Loucy (cell line): ENCODE data around the gene CTDSP2.

ENCODE experiments used
- H2AFZ ChIP-seq: fragments of 200-600 bp; sonication (generic); 2 replicates; pipeline ENCODE4 v1.6.0; 2016; ENCODE audit warnings: antibody characterized with exemption, mild to moderate bottlenecking, low read length, moderate library complexity
- H3F3A ChIP-seq: fragments of 200-600 bp; 2 replicates; pipeline ENCODE4 v1.6.0; 2016; ENCODE audit warnings: antibody characterized with exemption, low read depth, mild to moderate bottlenecking
- H3K27me3 ChIP-seq: fragments of 200-600 bp; sonication (generic); 2 replicates; pipeline ENCODE4 v1.6.1; 2014; ENCODE audit warnings: low read length, mild to moderate bottlenecking; ENCODE audit not compliant: insufficient read depth, poor library complexity, severe bottlenecking
- H3K36me3 ChIP-seq: fragments of 200-600 bp; sonication (generic); 2 replicates; pipeline ENCODE4 v1.6.1; 2016; ENCODE audit warnings: low read length; ENCODE audit not compliant: insufficient read depth
- H3K4me1 ChIP-seq: fragments of 200-600 bp; sonication (generic); 2 replicates; pipeline ENCODE4 v1.5.1; 2014; ENCODE audit warnings: low read length, mild to moderate bottlenecking; ENCODE audit not compliant: insufficient read depth, poor library complexity, severe bottlenecking
- H3K4me2 ChIP-seq: fragments of 200-600 bp; sonication (generic); 2 replicates; pipeline ENCODE4 v1.6.0; 2014; ENCODE audit warnings: antibody characterized with exemption, low read length, low read depth, mild to moderate bottlenecking; ENCODE audit not compliant: poor library complexity, severe bottlenecking
- H3K4me3 ChIP-seq: fragments of 200-600 bp; sonication (generic); 2 replicates; pipeline ENCODE4 v1.5.1; 2014; ENCODE audit warnings: low read length, mild to moderate bottlenecking, mixed read lengths; ENCODE audit not compliant: poor library complexity, severe bottlenecking
- H3K79me2 ChIP-seq: fragments of 200-600 bp; sonication (generic); 2 replicates; pipeline ENCODE4 v1.6.1; 2014; ENCODE audit warnings: low read length; ENCODE audit not compliant: insufficient read depth
- H3K9ac ChIP-seq: fragments of 200-600 bp; sonication (generic); 2 replicates; pipeline ENCODE4 v1.6.0; 2014; ENCODE audit warnings: mild to moderate bottlenecking, low read depth, low read length, moderate library complexity; ENCODE audit not compliant: poor library complexity, severe bottlenecking
- H3K9me2 ChIP-seq: fragments of 200-600 bp; sonication (generic); replicated peaks from 2 replicates; pipeline ENCODE4 v1.6.1; 2016; ENCODE audit warnings: low read depth, low read length, mixed read lengths
- H3K9me3 ChIP-seq: fragments of 200-600 bp; sonication (generic); 2 replicates; pipeline ENCODE4 v1.6.1; 2014; ENCODE audit warnings: mild to moderate bottlenecking, antibody characterized with exemption, low read length, low read depth; ENCODE audit not compliant: insufficient read depth
- H4K20me1 ChIP-seq: fragments of 200-600 bp; sonication (generic); 2 replicates; pipeline ENCODE4 v1.6.0; 2014; ENCODE audit warnings: antibody characterized with exemption, low read length, mild to moderate bottlenecking; ENCODE audit not compliant: insufficient read depth, poor library complexity, severe bottlenecking
- EZH2phosphoT487 ChIP-seq: fragments of 200-600 bp; IDR thresholded peaks from 2 replicates; pipeline ENCODE4 v1.6.1; 2018; ENCODE audit warnings: antibody characterized with exemption, mild to moderate bottlenecking, moderate library complexity, borderline replicate concordance
- TF ChIP-seq, protein P1 (sequence below): fragments of 200-600 bp; sonication (generic); conservative IDR thresholded peaks from 2 replicates; pipeline ENCODE4 v1.5.1; 2014; ENCODE audit warnings: mild to moderate bottlenecking, antibody characterized with exemption, low read length

The CTDSP2 gene

DNA sequence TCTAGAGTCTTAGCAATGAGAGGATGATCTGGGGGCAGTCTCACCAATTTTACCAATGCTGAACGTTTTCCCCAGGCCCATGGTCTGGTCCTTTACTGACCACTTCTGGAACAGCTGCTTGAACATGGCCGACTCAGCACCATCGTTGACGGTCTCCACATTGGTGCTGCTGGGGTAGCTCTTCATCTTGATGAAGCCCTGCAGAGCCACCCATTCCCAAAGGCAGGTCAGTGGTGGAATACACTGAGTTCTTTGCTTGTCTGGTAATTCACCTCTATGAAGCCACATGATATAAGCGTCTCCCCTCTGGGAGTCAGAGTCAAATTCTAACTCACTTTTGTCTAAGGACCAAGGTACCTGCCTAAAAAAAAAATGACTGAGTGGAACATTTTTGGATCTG lies 38.2 kb downstream of the CTDSP2 start:
- Histone ChIP-seq H3F3A (no peaks in the 10 kb centered on the region), H3K36me3 (peaks cover 11% of the 10 kb centered on the region; the same call in 1 of the 2 replicates), H3K4me1 (no peaks in the 10 kb centered on the region), H3K4me3 (no peak overlapping the region), H3K9me2 (no peaks in the 10 kb centered on the region), H2AFZ (no peak overlapping the region), H3K27me3 (no peaks in the 10 kb centered on the region), H4K20me1 (no peaks in the 10 kb centered on the region), H3K9me3 (no peaks in the 10 kb centered on the region), H3K4me2 (no peak overlapping the region), H3K9ac (no peak overlapping the region), H3K79me2 (no peaks in the 10 kb centered on the region)
- no peak for TF ChIP-seq EZH2phosphoT487
- TF ChIP-seq, protein P1, sequence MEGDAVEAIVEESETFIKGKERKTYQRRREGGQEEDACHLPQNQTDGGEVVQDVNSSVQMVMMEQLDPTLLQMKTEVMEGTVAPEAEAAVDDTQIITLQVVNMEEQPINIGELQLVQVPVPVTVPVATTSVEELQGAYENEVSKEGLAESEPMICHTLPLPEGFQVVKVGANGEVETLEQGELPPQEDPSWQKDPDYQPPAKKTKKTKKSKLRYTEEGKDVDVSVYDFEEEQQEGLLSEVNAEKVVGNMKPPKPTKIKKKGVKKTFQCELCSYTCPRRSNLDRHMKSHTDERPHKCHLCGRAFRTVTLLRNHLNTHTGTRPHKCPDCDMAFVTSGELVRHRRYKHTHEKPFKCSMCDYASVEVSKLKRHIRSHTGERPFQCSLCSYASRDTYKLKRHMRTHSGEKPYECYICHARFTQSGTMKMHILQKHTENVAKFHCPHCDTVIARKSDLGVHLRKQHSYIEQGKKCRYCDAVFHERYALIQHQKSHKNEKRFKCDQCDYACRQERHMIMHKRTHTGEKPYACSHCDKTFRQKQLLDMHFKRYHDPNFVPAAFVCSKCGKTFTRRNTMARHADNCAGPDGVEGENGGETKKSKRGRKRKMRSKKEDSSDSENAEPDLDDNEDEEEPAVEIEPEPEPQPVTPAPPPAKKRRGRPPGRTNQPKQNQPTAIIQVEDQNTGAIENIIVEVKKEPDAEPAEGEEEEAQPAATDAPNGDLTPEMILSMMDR, result no peak

DNA sequence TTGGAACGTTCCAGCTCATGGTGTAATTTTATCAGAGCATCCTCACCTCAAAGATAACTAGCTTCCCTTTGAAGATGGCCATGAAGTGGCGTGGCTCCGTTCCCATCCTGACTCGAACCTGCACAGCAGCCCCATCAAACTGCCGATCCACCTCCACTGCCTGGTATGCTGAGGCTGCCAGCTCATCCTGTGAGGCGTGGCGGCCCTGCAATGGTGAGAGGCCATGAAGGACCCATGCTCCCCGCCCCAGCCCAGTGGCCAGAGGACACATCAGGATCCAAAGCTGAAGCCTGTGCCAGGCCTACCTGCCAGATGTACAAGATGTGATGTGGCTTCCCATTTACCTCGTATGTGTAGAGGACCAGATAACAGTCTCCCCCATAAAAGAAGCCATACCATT lies 39.2 kb downstream of the CTDSP2 start:
- Histone ChIP-seq H3K4me2 (no peak overlapping the region), H3K4me3 (no peak overlapping the region), H3K9me2 (no peaks in the 10 kb centered on the region), H4K20me1 (no peaks in the 10 kb centered on the region), H3K27me3 (no peaks in the 10 kb centered on the region), H3K9ac (no peak overlapping the region), H3K36me3 (peaks cover 17% of the 10 kb centered on the region; the same call in 1 of the 2 replicates), H3K9me3 (no peaks in the 10 kb centered on the region), H3K79me2 (no peaks in the 10 kb centered on the region), H2AFZ (no peak overlapping the region), H3K4me1 (no peaks in the 10 kb centered on the region), H3F3A (no peaks in the 10 kb centered on the region)
- TF ChIP-seq, protein P1, result no peak
- TF ChIP-seq EZH2phosphoT487, result no peak

DNA sequence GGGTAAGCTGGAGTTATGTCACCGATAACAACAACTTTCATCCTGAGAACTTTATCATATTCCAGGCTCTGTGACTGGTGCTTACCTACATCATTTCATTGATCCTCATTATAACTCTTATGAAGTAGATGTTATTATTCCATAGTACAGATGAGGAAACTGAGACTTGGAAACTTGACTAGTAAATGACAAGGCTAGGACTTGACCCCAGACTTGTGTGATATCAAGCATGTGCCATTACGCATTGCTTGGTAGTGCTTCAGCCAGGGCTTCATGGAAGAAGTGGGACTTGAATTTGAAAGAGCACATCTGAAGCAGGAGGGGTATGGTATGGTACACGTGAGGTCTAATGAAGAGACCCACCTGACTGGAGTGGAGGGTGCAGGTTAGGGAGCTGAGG lies 39.9 kb downstream of the CTDSP2 start:
- Histone ChIP-seq H3F3A (no peaks in the 10 kb centered on the region), H3K9ac (no peak overlapping the region), H4K20me1 (no peaks in the 10 kb centered on the region), H2AFZ (no peak overlapping the region), H3K27me3 (no peaks in the 10 kb centered on the region), H3K4me2 (no peak overlapping the region), H3K4me3 (no peak overlapping the region), H3K9me2 (no peaks in the 10 kb centered on the region), H3K9me3 (no peaks in the 10 kb centered on the region), H3K4me1 (no peaks in the 10 kb centered on the region), H3K79me2 (no peaks in the 10 kb centered on the region), H3K36me3 (peaks cover 17% of the 10 kb centered on the region; the same call in 1 of the 2 replicates)
- TF ChIP-seq EZH2phosphoT487, result no peak
- TF ChIP-seq, protein P1, result no peak
